ENCODE measurements around the gene NINJ2.

The NINJ2 gene

DNA sequence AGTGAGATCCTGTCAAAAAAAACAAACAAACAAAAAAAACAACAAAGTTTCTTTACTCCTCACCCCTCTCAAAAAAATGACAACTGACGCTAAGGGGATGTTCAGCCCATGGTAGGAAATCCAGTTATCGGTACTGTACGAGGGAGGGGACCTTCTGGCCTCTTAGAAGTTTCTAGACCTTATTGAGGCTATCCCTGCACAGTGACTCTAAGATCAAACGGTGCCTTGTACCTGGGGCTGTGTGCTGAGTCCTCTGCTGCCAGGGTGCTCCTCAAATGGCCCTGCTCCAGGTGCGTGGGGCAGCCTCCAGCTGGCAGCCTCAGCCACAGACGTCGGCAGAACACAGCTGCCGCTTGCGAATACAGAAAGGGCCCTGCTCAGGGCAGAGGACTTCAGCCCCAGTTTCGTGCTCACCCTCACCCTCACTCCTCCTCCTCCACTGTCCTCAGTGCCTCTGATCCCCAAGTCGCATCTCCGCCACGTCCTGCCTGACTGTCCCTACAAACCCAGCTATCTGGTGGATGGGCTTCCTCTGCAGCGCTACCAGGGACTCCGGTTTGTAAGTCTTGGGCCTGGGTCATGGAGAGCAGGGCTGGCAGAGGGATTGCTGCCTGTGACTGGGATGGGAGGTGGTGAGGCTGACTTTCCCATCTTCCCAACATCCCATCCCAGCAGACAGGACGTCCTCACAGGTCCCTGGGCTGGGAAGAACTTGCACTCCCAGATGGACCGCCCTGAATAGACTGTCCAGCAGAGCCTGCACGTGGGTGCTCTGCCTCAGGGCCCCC lies 112.6 kb downstream of the NINJ2 start:
- H3K36me3 ChIP-seq (ENCODE audit: insufficient read depth, insufficient read length, low read length): peaks cover 76% of the 10 kb centered on the region
- no peak for TF ChIP-seq YY1 (IDR thresholded peaks at IDR 0.05; ENCODE audit: insufficient read depth, insufficient read length)
- no peak for TF ChIP-seq SUZ12 (IDR thresholded peaks at IDR 0.05; ENCODE audit: extremely low read depth, insufficient read depth, insufficient read length)
- TF ChIP-seq ZNF274 (IDR thresholded peaks at IDR 0.05; ENCODE audit: low read depth, low read length): no peak
- H3K9me3 ChIP-seq (ENCODE audit: insufficient read depth, low read length): no peaks in the 10 kb centered on the region
- no peaks in the 10 kb centered on the region for H3K27me3 ChIP-seq (ENCODE audit: insufficient read depth, insufficient read length)
- H3K4me1 ChIP-seq (ENCODE audit: insufficient read depth, insufficient read length): peaks cover 6% of the 10 kb centered on the region
- no peak for DNase-seq (ENCODE audit: low read depth, low spot score)
- H3K9ac ChIP-seq (ENCODE audit: insufficient read length, low read depth): no peak overlapping the region
- no peak overlapping the region for H3K4me3 ChIP-seq (ENCODE audit: insufficient read length, low read depth)

- no peak for DNase-seq (ENCODE audit: low read depth, low spot score)
- H3K27me3 ChIP-seq (ENCODE audit: insufficient read depth, insufficient read length): no peaks in the 10 kb centered on the region
- TF ChIP-seq YY1 (IDR thresholded peaks at IDR 0.05; ENCODE audit: insufficient read depth, insufficient read length) (no peak), SUZ12 (IDR thresholded peaks at IDR 0.05; ENCODE audit: extremely low read depth, insufficient read depth, insufficient read length) (no peak), ZNF274 (IDR thresholded peaks at IDR 0.05; ENCODE audit: low read depth, low read length) (no peak)
- no peak overlapping the region for H3K9ac ChIP-seq (ENCODE audit: insufficient read length, low read depth)
- H3K36me3 ChIP-seq (ENCODE audit: insufficient read depth, insufficient read length, low read length): peaks cover 73% of the 10 kb centered on the region
- H3K4me3 ChIP-seq (ENCODE audit: insufficient read length, low read depth): no peak overlapping the region
- no peaks in the 10 kb centered on the region for H3K9me3 ChIP-seq (ENCODE audit: insufficient read depth, low read length)
- peaks cover 6% of the 10 kb centered on the region for H3K4me1 ChIP-seq (ENCODE audit: insufficient read depth, insufficient read length)
These were observed 113.7 kb downstream of the NINJ2 start for GRCh38 chr12:549476-550082.

DNA sequence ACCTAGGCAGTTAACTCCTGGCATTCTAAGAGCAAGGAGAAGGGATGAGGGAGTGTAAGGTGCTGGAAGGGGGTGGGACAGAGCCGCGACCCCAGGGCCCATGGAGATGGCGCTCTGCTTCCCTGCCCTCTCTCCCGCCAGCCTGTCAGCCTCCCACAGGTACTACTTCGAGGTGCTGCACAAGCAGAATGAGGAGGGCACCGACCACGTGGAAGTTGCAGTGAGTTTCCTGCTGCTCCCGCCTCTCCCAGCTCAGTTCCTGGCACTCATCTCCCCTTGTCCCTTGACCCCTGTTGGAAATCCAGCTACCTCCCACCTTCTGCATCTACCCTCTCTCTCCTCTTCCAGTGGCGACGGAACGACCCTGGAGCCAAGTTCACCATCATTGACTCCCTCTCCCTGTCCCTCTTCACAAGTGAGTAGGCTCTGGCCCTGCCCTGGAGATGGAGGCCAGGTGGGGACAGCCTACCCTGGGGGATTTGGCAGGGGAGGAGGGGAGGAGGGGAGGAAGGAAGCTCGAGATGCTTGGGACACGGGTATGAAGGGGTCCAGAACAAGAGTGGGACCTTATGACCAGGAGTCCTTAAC lies 115.3 kb downstream of the NINJ2 start:
- DNase-seq (ENCODE audit: low read depth, low spot score): no peak
- H3K4me1 ChIP-seq (ENCODE audit: insufficient read depth, insufficient read length): peaks cover 8% of the 10 kb centered on the region
- peak overlapping the region; percentile 27 for H3K9ac ChIP-seq (ENCODE audit: insufficient read length, low read depth)
- H3K27me3 ChIP-seq (ENCODE audit: insufficient read depth, insufficient read length): no peaks in the 10 kb centered on the region
- H3K9me3 ChIP-seq (ENCODE audit: insufficient read depth, low read length): no peaks in the 10 kb centered on the region
- H3K4me3 ChIP-seq (ENCODE audit: insufficient read length, low read depth): no peak overlapping the region
- peaks cover 60% of the 10 kb centered on the region for H3K36me3 ChIP-seq (ENCODE audit: insufficient read depth, insufficient read length, low read length)
- TF ChIP-seq ZNF274 (IDR thresholded peaks at IDR 0.05; ENCODE audit: low read depth, low read length) (no peak), SUZ12 (IDR thresholded peaks at IDR 0.05; ENCODE audit: extremely low read depth, insufficient read depth, insufficient read length) (no peak), YY1 (IDR thresholded peaks at IDR 0.05; ENCODE audit: insufficient read depth, insufficient read length) (no peak)

GRCh38 chr12:546920-547845 lies 116.1 kb downstream of the NINJ2 start:
- peak overlapping the region; percentile 51 for H3K9ac ChIP-seq (ENCODE audit: insufficient read length, low read depth)
- no peaks in the 10 kb centered on the region for H3K27me3 ChIP-seq (ENCODE audit: insufficient read depth, insufficient read length)
- DNase-seq (ENCODE audit: low read depth, low spot score): peak; percentile 77
- H3K4me3 ChIP-seq (ENCODE audit: insufficient read length, low read depth): no peak overlapping the region
- no peaks in the 10 kb centered on the region for H3K9me3 ChIP-seq (ENCODE audit: insufficient read depth, low read length)
- peaks cover 16% of the 10 kb centered on the region for H3K4me1 ChIP-seq (ENCODE audit: insufficient read depth, insufficient read length)
- TF ChIP-seq SUZ12 (IDR thresholded peaks at IDR 0.05; ENCODE audit: extremely low read depth, insufficient read depth, insufficient read length) (no peak), ZNF274 (IDR thresholded peaks at IDR 0.05; ENCODE audit: low read depth, low read length) (no peak), YY1 (IDR thresholded peaks at IDR 0.05; ENCODE audit: insufficient read depth, insufficient read length) (no peak)
- H3K36me3 ChIP-seq (ENCODE audit: insufficient read depth, insufficient read length, low read length): peaks cover 52% of the 10 kb centered on the region

- no peaks in the 10 kb centered on the region for H3K27me3 ChIP-seq (ENCODE audit: insufficient read depth, insufficient read length)
- DNase-seq (ENCODE audit: low read depth, low spot score): no peak
- H3K9ac ChIP-seq (ENCODE audit: insufficient read length, low read depth): peak overlapping the region; percentile 51
- H3K9me3 ChIP-seq (ENCODE audit: insufficient read depth, low read length): no peaks in the 10 kb centered on the region
- peaks cover 44% of the 10 kb centered on the region for H3K36me3 ChIP-seq (ENCODE audit: insufficient read depth, insufficient read length, low read length)
- peaks cover 21% of the 10 kb centered on the region for H3K4me1 ChIP-seq (ENCODE audit: insufficient read depth, insufficient read length)
- H3K4me3 ChIP-seq (ENCODE audit: insufficient read length, low read depth): no peak overlapping the region
- TF ChIP-seq YY1 (IDR thresholded peaks at IDR 0.05; ENCODE audit: insufficient read depth, insufficient read length): no peak
- no peak for TF ChIP-seq ZNF274 (IDR thresholded peaks at IDR 0.05; ENCODE audit: low read depth, low read length)
- TF ChIP-seq SUZ12 (IDR thresholded peaks at IDR 0.05; ENCODE audit: extremely low read depth, insufficient read depth, insufficient read length): no peak
These were observed 116.9 kb downstream of the NINJ2 start for GRCh38 chr12:546265-546919.

DNA sequence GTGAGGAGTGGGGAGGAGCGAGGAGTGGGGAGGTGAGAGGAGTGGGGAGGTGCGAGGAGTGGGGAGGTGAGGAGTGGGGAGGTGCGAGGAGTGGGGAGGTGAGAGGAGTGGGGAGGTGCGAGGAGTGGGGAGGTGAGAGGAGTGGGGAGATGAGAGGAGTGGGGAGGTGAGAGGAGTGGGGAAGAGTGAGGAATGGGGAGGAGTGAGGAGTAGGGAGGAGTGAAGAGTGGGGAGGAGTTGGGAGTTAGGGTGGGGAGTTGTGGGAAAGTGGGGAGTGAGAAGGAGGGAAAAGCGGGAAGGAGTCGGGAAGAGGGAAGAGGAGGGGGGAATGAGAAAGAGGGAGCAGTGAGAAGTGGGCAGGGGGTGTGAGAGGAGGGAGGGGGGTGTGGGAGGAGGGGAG lies 117.4 kb downstream of the NINJ2 start:
- DNase-seq (ENCODE audit: low read depth, low spot score): no peak
- TF ChIP-seq YY1 (IDR thresholded peaks at IDR 0.05; ENCODE audit: insufficient read depth, insufficient read length) (no peak), ZNF274 (IDR thresholded peaks at IDR 0.05; ENCODE audit: low read depth, low read length) (no peak), SUZ12 (IDR thresholded peaks at IDR 0.05; ENCODE audit: extremely low read depth, insufficient read depth, insufficient read length) (no peak)
- peaks cover 39% of the 10 kb centered on the region for H3K36me3 ChIP-seq (ENCODE audit: insufficient read depth, insufficient read length, low read length)

More for the DNA sequence above, 117.4 kb downstream of the NINJ2 start:
- Histone ChIP-seq H3K9ac (ENCODE audit: insufficient read length, low read depth) (no peak overlapping the region), H3K27me3 (ENCODE audit: insufficient read depth, insufficient read length) (no peaks in the 10 kb centered on the region), H3K9me3 (ENCODE audit: insufficient read depth, low read length) (no peaks in the 10 kb centered on the region), H3K4me1 (ENCODE audit: insufficient read depth, insufficient read length) (peaks cover 26% of the 10 kb centered on the region), H3K4me3 (ENCODE audit: insufficient read length, low read depth) (no peak overlapping the region)
